Eye (tissue), 1 donor: ENCODE measurements around the gene MSTN.

Experiments used
- DNase-seq: peaks from one replicate; pipeline ENCODE4 v3.0.0-alpha.2; 2015

The MSTN gene

DNA sequence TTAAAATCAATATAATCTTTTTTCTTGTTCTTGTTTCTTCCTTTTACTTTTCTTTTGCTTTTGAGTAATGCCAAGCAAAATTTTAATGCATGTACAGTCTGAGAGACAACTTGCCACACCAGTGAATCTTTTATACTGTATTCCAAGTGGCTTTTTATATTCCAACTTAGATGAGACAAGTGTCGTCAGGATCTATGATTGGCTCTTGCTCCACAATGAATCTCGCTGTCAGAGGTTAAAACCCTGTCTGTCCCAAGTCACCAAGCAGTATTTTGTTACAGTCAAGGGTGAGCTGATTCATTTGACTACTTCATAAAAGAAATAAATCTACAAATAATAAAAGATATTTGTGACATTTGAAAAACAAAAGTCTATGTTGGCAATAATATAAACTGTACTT is at the start of gene MSTN:
Gene MSTN, minus strand, starts transcription at position 129 of the 400 bp plus-strand sequence. CDS start 133 bp downstream, outside the sequence.
- DNase-seq: peak; percentile 42

DNA sequence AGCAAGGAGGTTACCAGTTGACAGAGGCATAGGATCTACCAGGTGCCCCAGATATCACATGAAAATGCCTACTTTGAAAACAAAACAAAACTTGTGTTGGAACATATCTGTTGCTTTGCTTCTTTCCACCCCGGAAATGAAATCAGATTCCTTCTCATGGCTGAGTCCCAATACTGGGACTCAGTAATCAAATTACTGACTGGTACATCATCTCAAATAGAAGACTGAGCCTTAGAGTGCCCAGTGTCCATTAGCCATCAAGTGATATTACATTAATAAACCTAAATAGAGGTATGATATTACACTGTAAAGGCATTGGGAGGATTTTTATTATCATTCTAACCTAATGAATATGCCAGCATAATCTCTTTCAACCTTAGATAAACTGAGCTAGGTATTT is 48.6 kb upstream of the MSTN start:
- no peak for DNase-seq

DNA sequence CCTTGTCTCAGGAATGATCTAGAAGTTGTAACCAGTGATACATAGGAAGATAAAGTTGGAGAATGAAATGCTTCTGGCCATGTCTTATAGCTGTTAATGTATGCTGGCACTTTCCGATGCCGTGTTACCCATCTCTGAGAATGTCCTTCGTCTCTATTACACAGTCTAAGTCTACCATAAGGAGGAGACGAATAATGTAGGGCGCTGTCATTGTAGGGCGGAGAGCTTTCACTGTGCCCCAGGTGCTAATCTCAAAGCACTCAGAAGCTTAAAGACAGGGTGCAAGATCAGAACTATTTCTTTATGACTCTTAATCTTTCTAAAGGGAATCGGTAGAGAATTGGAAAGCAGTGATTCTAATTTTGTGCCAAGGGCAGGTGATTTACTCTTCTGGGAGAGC is 48.2 kb upstream of the MSTN start:
- DNase-seq: no peak

DNA sequence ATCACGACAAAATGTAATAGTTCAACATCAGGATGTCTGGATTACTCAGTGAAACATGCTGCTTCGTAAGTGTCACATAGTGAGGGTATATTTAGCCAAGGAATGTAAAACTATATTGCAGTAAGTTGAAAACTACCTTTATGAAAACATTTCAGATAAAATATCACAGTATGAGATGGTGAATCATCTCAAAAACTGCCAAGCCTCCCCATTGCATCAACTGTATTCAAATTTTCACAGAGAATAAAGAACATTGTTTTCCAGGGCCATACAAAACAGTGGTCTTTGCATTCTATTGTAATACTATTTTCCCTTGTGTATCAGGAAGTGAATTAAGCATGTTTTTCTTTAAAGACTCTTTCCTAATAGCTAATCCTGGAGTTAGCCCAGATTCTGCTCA is 47.6 kb upstream of the MSTN start:
- DNase-seq: no peak

DNA sequence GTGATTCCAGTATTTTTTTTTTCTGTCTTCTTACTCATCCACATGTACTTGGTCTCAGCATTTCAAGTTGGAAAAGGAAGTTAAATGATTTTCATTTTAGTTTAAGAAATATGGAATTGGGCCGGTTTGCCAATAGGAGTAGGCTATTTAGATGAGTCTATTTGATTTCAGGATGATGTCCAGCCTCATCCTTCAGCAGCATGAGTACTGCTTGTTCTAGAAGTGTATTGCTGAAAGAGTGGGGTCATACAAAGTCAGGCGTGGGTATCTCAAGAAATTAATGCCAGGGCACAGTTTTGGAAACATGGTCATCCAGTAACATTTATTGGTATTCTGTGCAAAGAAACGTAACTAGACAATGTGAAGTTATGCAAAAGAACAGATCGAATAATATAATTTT is 44.9 kb upstream of the MSTN start:
- DNase-seq: no peak

DNA sequence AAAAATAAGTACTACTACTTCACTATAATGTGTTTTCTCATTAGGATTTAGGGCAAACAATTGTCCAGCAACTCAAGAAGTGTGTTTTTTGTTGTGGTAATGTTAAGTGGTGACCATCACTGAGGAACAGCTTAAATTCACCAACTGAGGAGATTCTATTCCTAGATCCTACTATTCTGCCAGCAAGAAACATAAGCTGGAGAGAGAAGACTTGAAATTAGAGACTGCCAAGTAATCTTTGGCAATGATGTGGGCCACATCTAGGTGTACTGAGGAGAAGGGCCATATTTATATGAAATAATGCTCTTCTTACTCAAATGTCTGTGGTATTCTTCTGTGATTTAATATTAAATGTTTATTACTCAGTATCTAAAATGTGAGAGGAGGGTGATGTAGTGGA is 44.3 kb upstream of the MSTN start:
- no peak for DNase-seq

DNA sequence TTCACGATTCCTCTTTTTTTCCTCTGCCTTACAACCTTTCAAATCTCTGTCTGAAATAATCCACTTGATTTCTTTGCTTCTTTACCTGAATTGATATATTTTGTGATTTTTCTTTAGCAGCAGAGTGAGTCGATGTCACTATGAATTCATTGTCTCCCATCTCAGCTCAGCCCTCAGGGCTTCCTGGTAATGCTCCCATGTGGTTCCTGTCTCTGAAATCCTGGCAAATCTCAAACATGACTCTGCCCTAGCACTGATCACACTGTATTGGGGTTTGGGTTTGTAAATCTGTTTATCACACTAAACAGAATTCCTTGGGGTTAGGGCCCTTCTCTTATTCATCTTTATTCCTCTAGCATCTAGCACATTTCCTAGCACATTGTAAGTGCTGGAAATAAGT is 43.0 kb upstream of the MSTN start:
- peak; percentile 50 for DNase-seq

DNA sequence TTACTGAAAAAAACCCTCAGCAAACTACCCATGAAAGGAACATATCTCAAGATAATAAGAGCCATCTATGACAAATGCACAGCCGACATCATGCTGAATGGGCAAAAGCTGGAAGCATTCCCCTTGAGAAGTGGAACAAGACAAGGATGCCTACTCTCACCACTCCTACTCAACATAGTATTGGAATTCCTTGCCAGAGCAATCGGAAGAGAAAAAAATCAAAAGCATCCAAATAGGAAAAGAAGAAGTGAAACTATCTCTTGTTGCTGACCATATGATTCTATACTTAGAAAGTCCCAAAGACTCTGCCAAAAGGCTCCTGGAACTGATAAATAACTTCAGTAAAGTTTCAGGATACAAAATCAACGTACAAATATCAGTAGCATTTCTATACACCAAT is 40.6 kb upstream of the MSTN start:
- no peak for DNase-seq

DNA sequence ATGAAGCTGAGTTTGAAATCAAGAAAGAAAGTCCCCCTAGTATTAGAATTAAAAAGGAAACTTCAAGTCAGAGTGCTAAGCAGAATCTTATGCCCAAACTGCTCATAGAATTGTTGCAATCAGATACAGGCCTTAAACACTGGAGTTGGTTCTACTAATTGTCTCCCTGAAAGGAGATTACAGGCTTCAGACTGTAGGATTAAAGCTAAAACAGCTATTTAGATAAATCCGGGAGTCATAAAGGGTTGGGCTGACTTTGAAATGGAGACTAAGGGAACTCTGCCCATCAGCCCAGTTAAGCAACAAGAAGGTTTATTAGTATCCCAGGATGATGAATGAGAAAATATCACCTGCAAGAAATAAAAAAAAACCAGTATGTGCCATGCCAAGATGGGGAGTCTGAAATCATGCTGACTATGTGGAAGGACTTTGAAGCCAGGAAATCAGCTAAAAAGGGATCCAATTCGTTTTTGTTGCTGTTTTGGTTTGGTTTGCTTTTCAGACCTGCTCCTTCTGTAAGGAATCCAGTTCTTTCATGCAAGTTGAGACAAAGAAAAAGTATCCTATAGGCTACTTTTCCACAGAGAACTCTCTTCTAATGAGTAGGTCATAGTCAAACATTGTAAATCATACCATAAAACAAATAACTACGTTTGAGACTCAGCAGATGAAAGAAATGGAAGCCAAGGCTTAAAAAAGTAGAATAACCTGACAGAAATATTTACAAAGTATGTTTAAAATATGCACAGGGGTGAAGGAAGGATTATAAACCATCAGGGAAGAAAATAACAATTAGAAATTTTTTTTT is 37.6 kb upstream of the MSTN start:
- no peak for DNase-seq

DNA sequence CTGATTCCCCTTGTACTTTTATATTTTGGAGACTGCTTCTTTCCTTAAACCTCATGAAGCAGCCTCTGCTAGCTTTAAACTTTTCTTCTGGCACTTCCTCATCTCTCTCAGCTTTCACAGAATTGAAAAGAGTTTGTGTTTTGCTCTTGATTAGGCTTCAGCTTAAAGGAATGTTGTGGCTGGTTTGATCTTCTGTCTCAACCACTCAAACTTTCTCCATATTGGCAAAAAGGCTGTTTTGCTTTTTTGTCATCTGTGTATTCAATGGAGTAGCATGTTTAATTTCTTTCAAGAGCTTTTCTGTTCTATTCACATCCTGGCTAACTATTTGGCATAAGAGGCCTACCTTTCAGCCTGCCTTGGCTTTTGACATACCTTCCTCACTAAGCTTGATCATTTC is 36.3 kb upstream of the MSTN start:
- no peak for DNase-seq

DNA sequence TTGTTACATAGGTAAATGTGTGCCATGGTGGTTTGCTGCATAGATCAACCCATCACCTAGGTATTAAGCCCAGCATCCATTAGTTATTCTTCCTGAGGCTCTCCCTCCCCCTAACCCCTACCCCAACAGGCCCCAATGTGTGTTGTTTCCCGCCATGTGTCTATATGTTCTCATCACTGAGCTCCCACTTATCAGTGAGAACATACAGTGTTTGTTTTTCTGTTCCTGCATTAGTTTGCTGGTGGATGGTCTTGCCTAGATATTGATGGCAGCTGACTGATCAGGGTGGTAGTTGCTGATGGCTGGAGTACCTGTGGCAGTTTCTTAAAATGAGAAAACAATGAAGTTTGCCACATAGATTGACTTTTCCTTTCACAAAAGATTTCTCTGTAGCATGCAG is 34.6 kb upstream of the MSTN start:
- no peak for DNase-seq

DNA sequence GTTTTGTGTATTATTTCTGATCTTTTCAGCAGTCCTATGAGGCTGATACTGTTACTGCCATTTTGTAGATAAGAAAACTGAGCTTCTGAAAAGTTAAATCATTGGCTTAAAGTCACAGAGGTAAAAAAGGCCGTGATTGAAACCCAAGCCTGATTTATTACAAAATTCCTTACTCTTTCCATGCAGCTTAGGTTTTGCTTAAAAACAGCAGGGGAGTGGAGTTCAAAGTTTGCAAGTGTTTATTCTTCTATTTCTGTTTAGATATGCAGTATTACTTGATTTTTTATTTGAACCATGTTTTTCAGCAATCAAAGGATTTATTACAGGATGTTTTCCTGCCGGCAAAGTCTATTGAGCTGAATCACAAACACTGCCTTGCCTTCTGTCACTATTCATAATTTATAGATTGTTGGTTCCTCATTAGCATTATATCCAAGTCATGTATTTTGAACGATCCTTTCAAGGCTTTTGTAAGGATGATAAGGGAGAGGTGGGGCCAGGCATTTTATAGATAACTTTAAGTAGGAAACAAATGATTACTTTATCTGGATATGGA is 31.9 kb upstream of the MSTN start:
- DNase-seq: no peak

DNA sequence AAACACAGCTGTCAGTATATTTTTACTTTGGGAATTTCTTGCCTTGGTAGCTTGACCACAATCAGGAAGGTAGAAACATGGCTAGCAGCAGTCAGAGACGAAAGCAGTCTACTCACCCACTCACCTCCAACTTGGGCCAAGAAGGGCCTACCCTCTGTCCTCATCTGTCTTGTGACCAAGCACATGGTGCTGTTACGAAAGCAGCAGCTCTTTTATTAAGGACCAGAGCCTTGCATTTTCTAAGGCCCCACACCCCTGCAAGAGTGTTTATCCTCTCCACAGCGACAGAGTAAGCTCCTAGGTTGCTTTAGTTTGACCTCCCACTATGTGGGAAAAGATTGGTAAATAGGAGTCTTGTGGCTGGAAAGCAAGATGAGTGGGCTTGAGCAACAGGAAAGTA is 31.3 kb upstream of the MSTN start:
- DNase-seq: no peak

DNA sequence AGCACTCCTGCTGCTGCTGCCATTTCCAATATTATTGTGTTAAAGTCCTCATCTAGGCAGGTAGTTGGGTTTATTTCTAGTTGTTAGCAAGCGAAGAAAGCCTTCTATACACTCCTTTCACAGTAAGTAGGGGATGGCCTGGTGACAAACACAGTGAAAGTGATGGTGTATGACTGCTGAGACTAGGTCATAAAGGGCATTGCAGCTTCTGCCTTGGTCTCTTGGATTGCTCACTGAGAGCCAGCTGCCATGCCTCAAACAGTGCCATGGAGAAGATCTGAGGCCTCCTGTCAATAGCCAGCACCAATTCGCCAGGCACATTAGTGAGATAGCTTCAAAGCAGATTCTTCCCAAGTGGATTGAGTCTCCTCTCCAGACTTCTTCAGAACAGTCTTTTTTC is 27.6 kb upstream of the MSTN start:
- no peak for DNase-seq

DNA sequence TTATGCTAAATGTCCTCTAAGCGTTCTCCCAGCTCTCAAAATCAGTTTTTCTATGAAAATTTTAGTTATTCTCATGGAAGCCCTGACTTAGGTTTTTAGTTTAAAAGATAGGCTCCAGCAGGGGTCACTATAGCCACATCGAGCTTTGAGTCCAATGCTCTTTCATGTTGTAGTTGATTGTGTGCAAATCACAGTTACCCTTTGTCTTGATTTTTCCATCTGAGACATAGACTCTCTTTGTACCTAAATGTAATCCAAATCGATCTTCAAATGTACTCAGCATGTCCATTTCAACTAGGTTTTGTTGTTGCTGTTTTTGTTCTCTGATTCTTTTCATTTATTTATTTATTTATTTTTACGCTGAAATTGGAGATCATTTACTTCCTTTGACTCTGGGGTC is 26.4 kb upstream of the MSTN start:
- peak; percentile 92 for DNase-seq

DNA sequence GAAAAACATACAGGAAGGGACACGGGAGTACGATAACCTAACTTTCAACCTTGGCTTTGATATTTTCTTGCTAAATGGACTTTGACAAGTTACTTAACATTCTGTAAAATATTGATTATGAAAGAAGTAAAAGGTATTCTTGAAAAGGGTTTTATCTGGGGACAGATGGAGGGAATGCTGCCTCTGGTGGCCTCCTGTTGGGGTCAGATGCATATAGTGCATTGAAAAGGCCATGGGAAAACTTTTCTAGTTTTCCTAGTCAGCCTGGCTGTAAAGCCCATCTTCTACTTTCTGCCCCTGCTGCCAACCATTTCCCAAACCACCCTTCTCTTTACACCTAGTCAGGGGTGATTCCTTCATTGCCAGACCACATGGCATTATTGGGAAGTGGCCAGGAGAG is 22.2 kb upstream of the MSTN start:
- no peak for DNase-seq

DNA sequence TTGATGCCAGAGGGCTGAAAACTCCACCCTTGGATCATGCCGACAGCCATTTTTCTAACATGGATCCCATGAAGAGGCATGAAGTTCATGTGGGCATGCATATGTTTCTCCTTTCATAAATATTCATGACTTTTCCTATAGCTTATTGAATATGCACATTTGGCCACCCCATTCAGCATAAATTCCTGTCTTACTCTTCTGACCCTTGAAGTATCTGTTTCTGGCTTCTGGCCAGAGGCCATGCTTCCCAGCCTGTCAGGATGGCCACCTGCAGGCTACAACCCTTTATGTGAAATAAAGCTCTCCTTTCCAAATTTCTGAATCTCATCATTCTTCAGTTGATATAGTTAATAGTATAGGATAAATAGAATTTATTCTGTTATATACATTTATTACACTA is 19.6 kb upstream of the MSTN start:
- no peak for DNase-seq

DNA sequence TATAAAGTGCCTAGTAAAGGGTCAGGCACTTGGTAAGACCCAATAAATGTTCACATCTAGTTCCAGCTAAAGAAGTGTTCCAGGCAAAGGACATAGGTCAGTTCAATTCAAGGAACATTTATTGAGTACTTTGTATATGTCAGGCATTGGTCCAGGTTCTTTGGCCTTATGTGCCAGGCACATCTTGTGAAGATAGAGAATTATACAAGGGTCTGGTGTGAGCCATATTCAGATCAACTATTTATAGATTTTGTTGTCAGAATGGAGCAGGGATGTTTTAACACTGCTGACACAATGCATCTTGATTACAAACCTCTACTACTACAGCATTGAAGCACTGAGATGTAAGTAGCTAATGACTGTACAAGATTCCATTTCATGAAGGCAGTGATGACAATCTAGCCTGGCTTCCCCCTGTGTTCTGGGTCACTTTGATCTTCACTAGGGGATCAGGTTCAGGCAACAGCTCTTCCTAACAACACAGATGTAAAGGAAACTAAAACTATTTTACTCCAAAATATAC is 18.1 kb upstream of the MSTN start:
- DNase-seq: no peak

DNA sequence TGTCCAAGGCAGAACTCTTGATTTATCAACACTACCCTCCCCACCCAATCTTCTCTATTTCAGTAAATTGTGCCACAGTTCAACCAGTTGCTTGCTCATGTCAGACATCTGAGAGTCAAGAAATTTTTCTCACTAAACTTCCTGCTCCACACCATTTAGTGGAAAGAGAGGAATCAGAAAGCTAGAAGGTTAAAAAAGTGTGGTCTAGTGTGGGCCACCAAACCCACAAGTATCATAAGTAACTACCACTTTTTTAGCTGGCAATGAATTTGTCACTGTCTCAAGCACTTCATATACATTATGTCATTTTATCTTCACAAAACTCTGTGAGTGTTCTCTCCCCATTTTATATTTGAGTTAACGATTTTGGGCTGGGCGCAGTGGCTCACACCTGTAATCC is 16.6 kb upstream of the MSTN start:
- no peak for DNase-seq

DNA sequence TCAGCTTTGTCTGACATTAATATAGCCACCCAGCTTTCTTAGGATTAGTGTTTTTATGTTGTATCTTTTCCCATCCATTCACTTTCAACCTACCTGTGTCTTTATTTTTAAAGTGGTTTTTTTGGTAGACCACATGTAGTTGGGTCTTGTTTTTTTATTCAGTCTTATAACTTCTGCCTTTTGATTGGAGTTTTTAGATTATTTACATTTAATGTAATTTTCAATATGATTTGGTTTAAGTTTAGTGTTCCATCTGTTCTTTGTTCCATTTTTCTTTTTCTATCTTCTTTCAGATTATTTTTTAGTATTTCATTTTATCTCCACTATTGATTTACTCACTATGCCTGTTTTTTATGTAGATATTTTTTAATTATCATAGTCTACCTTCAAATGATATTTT is 13.1 kb upstream of the MSTN start:
- no peak for DNase-seq

DNA sequence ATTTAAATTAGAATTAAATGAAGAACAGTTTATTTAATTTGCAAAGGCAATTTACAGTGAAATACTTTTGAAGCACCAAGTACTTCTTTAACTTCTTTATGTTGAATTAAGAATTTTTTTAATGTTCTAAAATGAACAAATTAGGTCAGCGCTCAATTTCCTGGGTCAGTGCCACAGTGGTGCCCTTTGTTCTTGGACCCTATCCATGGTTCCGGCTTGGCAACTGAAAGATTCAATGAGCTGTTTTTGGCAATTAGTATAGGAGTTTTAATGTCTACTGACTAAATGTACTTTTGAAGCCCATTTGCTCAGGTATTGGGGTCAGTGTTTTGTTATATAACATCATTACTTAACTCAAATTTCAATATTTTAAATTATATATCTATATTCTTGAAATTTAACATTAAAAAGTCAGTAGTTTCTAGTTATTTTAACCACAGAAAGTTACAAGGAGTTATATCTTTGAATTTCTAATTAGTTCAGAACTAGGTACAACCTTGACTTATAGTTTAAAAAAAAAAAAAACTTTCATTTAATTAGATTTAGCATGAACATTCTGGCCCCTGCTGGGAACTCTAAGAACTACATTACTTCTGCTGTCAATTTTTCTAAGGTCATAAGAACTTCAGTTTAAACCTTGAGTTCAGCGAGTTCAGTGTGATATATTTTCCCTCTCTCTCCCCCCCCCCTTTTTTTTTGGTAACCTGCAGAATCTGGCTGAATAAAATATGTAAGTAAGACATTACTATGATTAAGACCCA is 7.6 kb upstream of the MSTN start:
- DNase-seq: peak; percentile 87

DNA sequence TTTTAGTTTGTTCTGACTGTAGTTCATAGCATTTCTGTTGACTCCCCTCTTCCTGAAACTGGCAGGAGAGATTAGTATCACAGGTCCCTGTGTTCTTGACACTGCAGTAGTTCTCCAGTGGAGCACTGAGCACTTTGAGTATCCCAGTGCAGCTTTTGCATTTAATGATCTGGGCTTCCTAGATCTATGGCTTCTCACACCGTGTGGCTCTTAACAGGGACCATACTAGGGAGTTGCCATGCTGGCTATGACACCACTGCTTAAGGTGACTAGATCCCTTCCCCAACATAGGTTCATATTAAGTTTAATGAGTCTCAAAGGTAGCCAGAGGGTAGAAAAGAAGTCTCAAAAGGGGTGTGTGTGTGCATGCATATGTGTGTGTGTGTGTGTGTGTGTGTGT is 6.2 kb upstream of the MSTN start:
- no peak for DNase-seq

DNA sequence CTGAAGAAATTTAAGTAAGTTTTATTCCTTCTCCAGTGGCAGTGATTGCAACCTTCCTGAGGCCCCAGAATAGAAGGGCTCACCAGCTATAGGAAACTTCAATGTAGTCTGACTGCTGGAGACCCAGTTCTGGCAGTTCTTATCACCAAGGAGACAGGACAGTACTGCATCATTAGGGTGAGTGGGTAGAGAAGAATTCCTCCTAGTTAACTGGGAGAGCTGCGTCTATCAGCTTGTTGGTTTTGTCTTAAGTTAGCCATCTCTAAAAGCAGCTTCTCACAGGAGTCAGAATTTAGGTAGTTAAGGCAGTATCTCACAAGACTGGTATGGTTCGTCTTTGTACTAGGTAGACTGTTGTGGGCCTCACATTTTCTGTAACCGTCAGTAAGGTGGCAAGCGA is 3.3 kb upstream of the MSTN start:
- no peak for DNase-seq

DNA sequence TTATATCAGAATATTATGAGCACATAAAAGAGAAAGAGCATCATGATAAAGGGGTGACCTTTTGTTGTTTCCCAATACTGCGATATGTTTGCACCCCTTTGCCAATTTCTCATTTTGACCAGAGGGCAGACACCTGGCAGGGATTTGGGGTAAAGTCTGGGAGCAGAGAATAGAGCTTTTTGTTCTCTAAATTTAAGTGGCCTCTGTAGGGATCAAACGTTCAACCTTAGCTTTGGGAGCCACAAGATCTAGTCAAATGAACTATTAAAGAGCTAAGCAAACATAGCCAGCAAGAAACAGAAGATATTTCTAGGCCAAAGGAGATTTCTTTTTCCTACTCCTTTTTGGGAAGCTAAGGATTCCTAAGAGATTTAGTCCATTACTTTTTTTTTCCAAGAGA is 1.1 kb upstream of the MSTN start:
- no peak for DNase-seq
